GM18507 (cell line): ENCODE measurements around the gene HIVEP1.

ENCODE experiments used
- DNase-seq: peaks from one replicate; pipeline ENCODE4 v3.0.0; 2011; ENCODE audit warnings: low read depth; ENCODE audit not compliant: insufficient read length; ENCODE audit errors: extremely low spot score
- FAIRE-seq: peaks from 2 replicates; lab custom pipeline; 2011; peaks lifted over from hg19 to GRCh38; lab: Jason Lieb, UNC

Gene HIVEP1

GRCh38 chr6:12012038-12012557 lies at the start of gene HIVEP1:
TSS of gene HIVEP1 (plus strand) at chr6:12012312. CDS start at chr6:12015629, 3,317 bp downstream.
- no peak for FAIRE-seq
- no peak for DNase-seq

DNA sequence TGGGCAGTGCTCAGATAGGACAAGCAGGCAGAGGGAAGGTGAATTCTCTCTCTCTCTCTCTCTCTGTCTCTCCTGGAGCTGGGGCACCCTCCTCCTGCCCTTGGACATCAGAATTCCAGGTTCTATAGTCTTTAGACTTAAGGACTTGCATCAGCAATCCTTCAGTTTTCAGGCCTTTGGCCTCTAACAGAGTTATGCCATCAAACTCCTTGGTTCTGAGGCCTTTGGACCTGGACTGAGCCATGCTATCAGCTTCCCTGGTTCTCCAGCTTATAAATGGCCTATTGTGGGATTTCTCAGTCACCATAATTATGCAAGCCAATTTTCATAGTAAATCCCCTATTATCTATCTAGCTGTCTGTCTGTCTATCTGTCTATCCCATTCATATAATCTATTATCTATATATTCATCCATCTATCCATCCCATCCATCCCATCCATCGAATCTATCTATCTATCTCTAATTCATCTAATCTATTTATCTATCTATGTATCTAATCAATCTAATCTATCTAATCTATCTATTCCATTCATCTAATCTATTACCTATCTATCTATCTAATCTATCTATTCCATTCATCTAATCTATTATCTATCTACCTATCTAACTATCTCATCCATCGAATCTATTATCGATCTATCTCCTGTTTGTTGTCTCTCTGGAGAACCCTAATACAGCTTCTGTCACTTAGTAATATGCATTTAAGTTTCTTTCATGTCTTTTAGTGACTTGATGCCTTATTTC lies 48.2 kb upstream of the HIVEP1 start:
- FAIRE-seq (no peak), DNase-seq (no peak)

GRCh38 chr6:11964729-11965335 lies 47.3 kb upstream of the HIVEP1 start:
- FAIRE-seq (no peak), DNase-seq (no peak)

DNA sequence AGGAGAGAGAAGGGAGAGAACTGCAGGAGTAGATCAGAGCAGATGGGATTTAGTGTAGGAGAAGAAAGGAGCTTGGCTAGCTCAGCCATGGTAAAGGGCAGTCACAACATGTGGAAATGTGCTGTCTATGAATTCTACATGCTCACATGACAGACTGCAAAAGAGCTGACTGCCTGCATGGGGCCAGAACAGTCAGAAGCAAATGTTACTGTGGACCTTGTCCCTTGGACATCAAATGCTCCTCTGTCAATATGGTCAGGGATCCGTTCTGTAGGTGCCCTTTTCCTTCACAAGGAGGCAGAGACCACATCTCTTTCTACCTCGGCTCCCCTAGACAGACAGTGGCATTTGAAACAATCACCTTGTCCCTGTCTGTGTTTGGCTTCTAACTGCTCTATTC lies 46.6 kb upstream of the HIVEP1 start:
- no peak for DNase-seq
- FAIRE-seq = no peak

DNA sequence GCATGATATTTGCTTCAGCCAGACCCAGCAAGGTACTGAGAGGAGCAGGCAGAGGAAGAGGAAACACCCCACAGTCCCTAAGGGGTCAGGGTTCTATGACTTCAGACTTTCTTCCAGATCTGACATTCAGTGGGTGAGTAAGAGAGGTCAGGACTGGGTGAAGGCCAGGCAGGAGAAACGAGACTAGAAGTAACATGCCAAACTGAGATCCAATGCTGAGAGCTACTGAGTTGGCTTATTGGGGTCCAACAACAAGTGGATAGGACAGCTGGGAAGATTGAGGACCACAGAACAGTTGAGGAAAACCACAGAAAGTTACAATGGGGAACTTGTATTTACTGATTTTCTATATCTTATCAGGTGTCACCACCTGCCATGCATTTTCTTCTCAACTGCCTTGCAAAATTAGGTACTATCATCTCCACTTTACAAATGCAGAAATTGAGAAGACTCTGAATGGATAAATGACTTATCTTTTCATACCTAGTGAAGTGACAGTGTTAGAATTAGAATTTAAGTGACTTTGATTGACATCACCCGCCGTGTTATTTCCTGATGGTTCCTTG lies 43.8 kb upstream of the HIVEP1 start:
- no peak for DNase-seq
- FAIRE-seq = peak; percentile 68

- no peak for DNase-seq
- no peak for FAIRE-seq
Measured at GRCh38 chr6:11969092-11969491, 43.0 kb upstream of the HIVEP1 start.

GRCh38 chr6:11970114-11970513 lies 42.0 kb upstream of the HIVEP1 start:
- no peak for FAIRE-seq

GRCh38 chr6:11971154-11971553 lies 41.0 kb upstream of the HIVEP1 start:
- FAIRE-seq = no peak
- no peak for DNase-seq

More at GRCh38 chr6:11970114-11970513, 42.0 kb upstream of the HIVEP1 start:
- DNase-seq = no peak

DNA sequence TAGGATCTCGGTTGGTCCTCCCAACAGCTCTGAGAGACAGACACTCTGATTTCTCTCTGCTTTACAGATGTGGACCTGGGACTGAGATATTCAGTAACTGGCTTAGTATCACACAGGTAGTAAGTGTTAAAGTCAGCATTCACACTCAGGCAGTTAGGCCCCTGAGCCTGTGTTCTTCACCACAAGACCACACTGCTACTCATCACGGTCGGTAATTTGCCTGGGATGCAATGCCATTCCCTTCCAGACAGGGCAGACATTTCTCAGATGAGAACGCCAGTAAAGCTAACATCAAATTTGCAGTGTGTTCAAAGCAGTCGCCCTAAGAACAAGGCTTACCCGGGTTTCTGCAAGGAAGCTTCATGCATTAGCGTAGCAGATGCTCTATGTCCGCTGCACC lies 39.8 kb upstream of the HIVEP1 start:
- DNase-seq (no peak), FAIRE-seq (no peak)

- DNase-seq (no peak), FAIRE-seq (no peak)
Measured at GRCh38 chr6:11972806-11973205, 39.3 kb upstream of the HIVEP1 start.

DNA sequence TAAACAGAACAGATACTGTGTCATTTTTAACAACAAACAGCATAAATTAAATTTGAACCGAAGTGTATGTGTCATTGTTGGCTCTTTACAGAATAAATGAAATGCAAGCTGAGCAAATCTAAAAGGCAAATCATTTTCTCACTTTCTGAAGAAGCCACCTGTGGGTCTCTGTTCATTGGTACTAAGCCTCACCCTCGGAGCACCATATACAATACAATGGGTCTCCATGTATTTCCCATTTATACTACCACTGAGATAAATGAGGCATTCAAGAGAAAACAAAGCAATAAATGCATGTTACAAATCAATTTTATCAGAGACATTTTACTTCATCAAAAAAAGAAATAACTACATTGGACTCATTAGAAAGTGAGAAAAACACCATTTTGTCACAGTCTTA lies 38.9 kb upstream of the HIVEP1 start:
- FAIRE-seq (no peak), DNase-seq (no peak)

GRCh38 chr6:11974089-11974488 lies 38.0 kb upstream of the HIVEP1 start:
- DNase-seq (no peak), FAIRE-seq (no peak)

GRCh38 chr6:11975353-11975977 lies 36.6 kb upstream of the HIVEP1 start:
- FAIRE-seq (peak; percentile 88), DNase-seq (peak; percentile 37)

GRCh38 chr6:11976489-11976888 lies 35.6 kb upstream of the HIVEP1 start:
- FAIRE-seq (peak; percentile 41), DNase-seq (no peak)

GRCh38 chr6:11977193-11977592 lies 34.9 kb upstream of the HIVEP1 start:
- FAIRE-seq (peak; percentile 12), DNase-seq (no peak)

GRCh38 chr6:11977738-11978137 lies 34.4 kb upstream of the HIVEP1 start:
- FAIRE-seq (no peak), DNase-seq (no peak)

DNA sequence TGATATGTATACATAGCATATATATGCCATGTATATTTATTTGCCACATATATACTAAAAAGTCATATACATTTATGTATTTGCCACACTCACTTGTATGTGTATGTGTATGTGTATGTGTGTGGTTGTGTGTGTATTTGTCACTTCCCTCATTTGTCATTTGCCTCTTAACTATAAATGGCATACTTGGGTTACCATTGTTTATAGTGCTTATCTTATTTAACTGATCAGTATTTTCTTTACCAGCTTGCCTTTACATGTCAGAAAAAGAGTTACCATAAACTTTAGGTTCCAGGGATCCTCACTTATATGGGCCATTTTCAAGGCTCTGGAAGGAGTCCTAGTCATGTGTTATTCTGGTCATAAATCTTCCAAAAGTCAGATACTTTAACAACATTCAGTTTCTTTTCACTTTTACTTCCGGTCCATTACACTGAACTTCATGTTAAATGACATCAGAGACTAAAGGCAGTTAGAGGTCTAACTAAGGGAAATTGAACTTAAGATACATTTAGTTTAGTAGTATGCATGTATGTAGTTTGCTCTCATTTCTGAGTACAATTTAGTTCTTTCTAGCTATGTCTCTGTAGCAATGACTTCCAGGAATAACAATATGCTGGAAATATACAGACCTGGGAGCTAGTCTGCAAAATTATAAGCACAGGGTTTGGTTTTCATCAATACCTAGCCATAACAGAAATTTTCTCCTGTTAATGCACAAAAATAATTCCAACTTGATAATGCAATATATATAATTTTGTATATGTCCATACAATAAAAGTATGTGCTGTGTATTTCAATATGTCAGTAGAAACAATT lies 33.7 kb upstream of the HIVEP1 start:
- FAIRE-seq = peak; percentile 77
- DNase-seq = peak; percentile 3

DNA sequence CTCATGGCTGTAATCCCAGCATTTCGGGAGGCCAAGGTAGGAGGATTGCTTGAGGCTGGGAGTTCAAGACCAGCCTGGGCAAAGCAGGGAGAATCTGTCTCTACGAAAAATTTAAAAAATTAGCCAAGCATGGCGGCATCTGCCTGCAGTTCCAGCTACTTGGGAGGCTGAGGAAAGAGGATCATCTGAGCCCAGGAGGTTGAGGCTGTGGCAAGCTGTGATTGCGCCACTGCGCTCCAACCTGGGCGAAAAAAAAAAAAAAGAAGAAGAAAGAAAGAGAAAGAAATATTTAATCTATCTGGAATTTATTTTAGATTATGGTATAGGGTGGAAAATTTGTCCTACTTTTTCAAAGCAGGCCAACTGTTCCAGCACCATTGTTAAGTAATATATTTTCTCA lies 32.2 kb upstream of the HIVEP1 start:
- no peak for FAIRE-seq
- no peak for DNase-seq

DNA sequence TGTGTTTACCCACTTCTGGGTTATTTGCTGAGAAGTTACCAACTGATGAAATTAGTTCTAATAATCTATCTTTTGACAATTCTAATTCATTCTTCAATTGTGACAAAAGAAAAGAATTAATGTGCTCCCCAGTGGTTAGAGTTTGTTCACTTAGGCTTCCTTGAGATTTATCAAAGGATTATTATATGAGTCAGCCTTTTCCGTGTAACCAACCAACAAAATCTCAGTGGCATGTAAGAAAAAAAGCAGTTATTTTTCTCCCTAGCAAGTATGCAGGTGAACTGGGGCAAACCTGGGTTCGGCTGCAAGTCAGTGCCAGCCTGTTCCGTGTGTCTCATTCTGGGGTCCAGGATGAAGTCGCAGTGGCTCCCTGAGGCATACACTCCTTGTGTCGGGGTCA lies 28.8 kb upstream of the HIVEP1 start:
- no peak for FAIRE-seq
- DNase-seq = no peak
